NCI-H2227 (cell line): ENCODE measurements around the gene NPFFR2.
"Not testable (repeated sequence)": the region's sequence is repeated elsewhere in the genome, so short reads cannot be mapped to it uniquely, and the experiment has no call there.

Source experiments
- DNase-seq: peaks from one replicate; lab custom pipeline; 2025; ENCODE audit not compliant: unreplicated experiment; lab: John Stamatoyannopoulos, UW

Gene NPFFR2

GRCh38 chr4:72031868-72032608 lies at the start of gene NPFFR2:
TSS of gene NPFFR2 (plus strand) at chr4:72032000. CDS start at chr4:72128592, 96,592 bp downstream.
- no peak for DNase-seq

GRCh38 chr4:71992571-71993312 lies 39.1 kb upstream of the NPFFR2 start:
- DNase-seq = no peak

- DNase-seq = no peak
Observed at GRCh38 chr4:71994559-71994958, 37.2 kb upstream of the NPFFR2 start.

DNA sequence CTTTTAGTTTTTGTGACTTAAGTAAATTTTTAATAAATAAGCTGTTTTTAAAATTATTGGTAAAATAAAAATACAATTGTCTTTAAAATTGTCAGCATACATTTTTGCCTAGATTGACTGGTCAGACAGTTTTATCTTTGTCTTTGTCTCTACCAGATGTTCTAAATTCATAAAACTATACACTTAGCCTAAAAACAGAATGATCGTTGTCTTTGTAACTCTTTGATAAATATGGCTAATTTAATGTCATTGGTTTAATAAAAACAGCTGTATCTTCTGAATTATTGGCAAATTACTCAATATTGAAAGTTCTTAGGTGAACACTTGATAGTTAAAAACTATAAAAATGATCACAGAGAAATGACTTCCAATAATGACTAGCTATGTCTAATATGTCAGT lies 36.5 kb upstream of the NPFFR2 start:
- DNase-seq = no peak

- DNase-seq = no peak
Observed at GRCh38 chr4:72006586-72006985, 25.2 kb upstream of the NPFFR2 start.

GRCh38 chr4:72011906-72012305 lies 19.9 kb upstream of the NPFFR2 start:
- no peak for DNase-seq

DNA sequence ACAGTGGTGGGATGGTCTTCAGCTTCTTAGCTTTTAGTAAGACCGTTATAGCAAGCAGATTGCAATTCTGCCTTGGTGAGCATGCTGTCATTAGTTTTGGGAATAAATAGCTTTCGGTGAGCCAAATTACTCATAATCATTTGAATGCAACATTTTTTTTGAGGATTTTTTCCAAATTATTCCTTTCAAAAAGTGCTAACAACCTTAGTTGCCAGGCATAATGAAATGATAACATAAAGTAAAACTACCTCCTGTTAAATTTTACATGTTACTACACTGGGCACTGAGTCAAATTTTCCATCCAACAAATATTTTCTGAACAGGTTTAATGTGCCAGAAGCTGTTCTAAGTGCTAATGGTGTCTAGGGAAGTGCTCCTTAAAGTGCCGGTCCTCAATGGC lies 15.8 kb upstream of the NPFFR2 start:
- no peak for DNase-seq

GRCh38 chr4:72019688-72020087 lies 12.1 kb upstream of the NPFFR2 start:
- no peak for DNase-seq

- no peak for DNase-seq
Observed at GRCh38 chr4:72022553-72022952, 9.2 kb upstream of the NPFFR2 start.

DNA sequence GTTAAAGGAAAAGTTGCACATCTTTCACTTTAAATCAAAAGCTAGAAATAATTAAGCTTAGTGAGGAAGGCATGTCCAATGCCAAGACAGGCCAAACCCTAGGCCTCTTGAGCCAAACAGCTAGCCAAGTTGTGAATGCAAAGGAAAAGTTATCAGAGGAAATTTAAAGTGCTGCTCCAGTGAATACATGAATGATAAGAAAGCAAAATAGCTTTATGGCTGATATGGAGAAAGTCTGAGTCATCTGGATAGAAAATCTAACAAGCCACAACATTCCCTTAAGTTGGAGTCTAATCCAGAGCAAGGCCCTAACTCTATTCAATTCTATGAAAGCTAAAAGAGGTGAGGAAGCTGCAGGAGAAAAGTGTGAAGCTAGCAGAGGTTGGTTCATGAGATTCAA lies 23.8 kb downstream of the NPFFR2 start:
- no peak for DNase-seq

DNA sequence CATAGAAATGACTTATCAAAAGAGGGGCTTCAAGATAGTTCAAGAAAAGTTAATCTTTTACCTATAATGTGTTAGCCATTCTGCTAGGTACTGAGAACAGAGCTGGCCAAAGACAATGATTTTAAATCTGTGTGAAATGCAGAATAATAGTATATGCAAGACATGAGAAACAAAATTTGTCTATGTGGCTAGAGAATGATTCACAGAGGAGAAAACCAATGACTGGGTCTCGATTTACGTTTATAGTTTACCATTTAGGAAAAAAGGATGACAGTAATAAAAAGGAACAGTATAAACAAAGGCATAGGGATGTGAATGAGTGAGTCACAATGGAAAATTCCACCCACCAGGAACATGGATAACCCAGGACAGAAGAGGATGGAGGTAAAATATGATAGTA lies 31.9 kb downstream of the NPFFR2 start:
- no peak for DNase-seq

GRCh38 chr4:72067051-72067450 lies 35.3 kb downstream of the NPFFR2 start:
- no peak for DNase-seq

DNA sequence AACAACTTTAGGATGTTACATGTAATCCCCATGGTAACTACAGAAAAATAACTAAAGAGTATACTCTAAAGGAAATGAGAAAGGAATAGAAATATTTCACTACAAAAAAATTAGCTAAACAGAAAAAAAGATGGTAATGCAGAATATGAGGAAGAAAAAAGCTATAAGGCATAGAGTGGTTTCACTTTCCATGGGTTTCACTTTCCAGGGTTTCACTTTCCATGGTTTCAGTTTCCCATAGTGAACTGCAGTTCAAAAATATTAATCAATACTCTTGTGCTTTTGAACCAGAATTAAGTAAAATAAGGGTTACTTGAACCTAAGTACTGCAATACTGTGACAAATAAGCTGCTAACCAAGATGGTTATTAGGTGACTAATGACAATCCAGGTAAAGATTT lies 42.0 kb downstream of the NPFFR2 start:
- DNase-seq = no peak

DNA sequence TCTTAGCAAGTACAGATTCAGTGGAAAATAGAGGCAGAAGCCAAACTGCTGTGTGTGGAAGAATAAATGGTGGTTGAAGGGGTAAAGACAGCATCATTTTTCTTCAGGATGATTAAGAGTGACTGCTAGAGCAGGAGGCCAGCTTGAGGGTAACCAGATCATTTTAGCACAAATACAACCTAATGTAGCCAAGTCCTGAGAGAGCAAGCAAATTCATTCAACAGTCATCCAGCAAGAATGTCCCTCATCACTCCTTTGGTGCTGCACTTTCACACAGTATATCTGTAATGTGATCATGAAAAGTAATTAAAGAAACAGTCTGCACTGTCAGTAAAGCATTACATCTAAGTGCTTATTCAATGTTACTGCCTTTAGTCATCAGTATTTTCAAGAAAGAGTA lies 44.8 kb downstream of the NPFFR2 start:
- DNase-seq = no peak

DNA sequence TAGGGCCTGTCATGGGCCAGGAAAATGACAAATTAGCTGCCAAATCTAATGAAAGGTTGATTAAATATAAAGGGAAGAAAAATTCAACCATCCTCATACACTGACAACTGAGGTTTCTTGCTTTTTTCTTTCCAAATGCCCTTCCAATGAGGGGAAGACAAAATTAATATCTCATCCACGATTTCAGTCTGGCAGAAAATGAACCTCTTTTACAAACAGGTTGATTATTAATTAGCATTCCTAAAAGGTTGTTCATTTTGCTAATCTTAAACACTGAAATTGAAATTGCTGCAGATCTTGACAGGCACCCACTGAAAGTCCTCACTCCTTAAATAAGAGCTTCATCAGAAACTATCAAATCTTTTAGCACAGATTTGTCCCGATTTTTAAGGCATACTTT lies 45.5 kb downstream of the NPFFR2 start:
- DNase-seq = no peak

DNA sequence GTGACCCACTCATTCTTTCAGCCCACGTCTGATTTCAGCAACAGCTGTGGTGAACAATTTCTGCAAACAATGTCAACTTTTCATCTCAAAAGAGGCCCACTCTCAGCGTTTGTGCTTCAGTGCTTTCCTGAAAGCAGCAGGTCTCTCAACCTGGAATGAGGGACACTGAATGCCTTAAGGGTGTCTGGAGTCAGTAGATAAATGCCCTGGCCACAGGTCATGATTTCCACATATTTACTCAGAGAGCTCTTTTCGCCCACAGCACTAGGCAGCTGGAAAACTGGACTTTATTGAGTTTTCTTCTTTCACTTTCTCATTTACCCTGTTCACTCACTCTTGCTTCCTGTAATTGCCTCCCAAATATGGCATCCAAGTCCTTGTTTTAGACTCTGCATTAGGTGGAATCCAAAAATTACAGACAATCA lies 52.8 kb downstream of the NPFFR2 start:
- no peak for DNase-seq

- DNase-seq = not testable (repeated sequence)
Observed at GRCh38 chr4:72090606-72091005, 58.8 kb downstream of the NPFFR2 start.

- no peak for DNase-seq
Observed at GRCh38 chr4:72094059-72094797, 62.4 kb downstream of the NPFFR2 start.

DNA sequence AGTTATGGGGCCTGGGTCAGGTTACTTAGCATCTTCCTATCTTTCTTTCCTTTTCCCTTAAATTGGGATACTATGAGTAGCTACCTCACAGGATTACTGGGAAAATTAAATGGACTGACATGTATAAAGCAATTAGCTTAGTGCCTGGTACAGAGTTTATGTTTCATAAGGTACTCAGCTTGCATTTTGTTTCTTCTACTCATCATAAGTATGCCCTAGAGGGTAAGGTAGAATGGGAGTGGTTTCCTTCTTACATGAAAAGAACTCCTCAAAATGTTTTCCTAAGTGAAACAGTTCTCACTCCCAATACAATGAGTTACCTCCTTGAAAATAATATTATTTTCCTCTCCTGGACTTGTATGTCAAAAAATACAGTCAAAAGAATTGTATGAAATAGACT lies 75.7 kb downstream of the NPFFR2 start:
- no peak for DNase-seq

GRCh38 chr4:72109364-72109763 lies 77.6 kb downstream of the NPFFR2 start:
- DNase-seq = no peak

DNA sequence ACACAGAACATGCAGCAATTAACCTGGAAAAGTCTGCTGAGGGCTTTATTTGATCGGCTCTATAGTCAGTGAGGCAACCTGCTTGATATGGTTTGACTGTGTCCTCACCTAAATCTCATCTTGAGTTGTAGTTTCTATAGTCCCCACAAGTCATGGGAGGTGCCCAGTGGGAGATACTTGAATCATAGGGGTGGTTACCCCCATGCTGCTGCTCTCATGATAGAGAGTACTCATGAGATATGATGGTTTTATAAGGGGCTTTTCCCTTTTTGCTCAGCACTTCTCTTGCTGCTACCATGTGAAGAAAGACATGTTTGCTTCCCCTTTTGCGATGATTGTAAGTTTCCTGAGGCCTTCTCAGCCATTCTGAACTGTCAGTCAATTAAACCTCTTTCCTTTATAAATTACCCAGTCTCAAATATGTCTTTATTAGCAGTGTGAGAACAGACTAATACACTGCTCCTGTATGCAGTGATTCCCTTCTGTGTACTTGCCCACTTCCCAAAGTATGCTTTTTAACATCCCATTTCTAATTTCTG lies 78.2 kb downstream of the NPFFR2 start:
- DNase-seq = no peak

GRCh38 chr4:72110886-72111285 lies 79.1 kb downstream of the NPFFR2 start:
- no peak for DNase-seq
